ENCODE measurements around the gene IGFL2. TPM values are rescaled to one million over a fixed set of nuclear protein-coding genes. Genes with fewer than 3 reads are reported as not detected.
"Not testable (repeated sequence)": the region's sequence is repeated elsewhere in the genome, so short reads cannot be mapped to it uniquely, and the experiment has no call there.

Gene IGFL2
- total RNA-seq, 4 donors from 2014 or later: 0.61 TPM; not detected in 3

DNA sequence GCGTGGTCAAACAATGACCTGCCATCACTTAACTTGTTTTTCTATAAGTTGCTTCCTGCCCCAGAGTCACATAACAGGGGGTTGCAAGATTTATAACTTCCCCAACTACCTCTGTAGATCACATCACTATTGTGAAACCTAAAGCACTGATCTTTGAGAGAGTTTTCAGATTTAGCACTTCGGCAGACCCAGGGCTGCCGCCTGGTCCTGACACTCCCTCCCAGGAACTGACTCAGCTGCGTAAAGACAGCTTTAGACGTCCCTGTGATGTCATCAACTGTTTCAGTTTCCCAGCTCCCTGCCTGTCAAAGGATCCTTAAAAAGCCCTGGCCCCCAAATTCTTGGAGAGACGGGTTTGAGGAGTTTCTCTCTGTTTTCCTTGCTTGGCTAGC lies 33.3 kb downstream of the IGFL2 start:
- Histone ChIP-seq H3K27ac (no peak overlapping the region), H3K27me3 (no peaks in the 10 kb centered on the region), H3K4me1 (no peaks in the 10 kb centered on the region), H3K9me3 (no peaks in the 10 kb centered on the region), H3K36me3 (no peaks in the 10 kb centered on the region), H3K4me3 (no peak overlapping the region)
- intact Hi-C loops (cut with DNase I; ENCODE audit: low total_unique reads): no loop called here
- no peak for TF ChIP-seq POLR2A (IDR thresholded peaks at IDR 0.05)
- TF ChIP-seq, protein P1, sequence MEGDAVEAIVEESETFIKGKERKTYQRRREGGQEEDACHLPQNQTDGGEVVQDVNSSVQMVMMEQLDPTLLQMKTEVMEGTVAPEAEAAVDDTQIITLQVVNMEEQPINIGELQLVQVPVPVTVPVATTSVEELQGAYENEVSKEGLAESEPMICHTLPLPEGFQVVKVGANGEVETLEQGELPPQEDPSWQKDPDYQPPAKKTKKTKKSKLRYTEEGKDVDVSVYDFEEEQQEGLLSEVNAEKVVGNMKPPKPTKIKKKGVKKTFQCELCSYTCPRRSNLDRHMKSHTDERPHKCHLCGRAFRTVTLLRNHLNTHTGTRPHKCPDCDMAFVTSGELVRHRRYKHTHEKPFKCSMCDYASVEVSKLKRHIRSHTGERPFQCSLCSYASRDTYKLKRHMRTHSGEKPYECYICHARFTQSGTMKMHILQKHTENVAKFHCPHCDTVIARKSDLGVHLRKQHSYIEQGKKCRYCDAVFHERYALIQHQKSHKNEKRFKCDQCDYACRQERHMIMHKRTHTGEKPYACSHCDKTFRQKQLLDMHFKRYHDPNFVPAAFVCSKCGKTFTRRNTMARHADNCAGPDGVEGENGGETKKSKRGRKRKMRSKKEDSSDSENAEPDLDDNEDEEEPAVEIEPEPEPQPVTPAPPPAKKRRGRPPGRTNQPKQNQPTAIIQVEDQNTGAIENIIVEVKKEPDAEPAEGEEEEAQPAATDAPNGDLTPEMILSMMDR (IDR thresholded peaks at IDR 0.05): no peak
- DNase-seq: no peak

DNA sequence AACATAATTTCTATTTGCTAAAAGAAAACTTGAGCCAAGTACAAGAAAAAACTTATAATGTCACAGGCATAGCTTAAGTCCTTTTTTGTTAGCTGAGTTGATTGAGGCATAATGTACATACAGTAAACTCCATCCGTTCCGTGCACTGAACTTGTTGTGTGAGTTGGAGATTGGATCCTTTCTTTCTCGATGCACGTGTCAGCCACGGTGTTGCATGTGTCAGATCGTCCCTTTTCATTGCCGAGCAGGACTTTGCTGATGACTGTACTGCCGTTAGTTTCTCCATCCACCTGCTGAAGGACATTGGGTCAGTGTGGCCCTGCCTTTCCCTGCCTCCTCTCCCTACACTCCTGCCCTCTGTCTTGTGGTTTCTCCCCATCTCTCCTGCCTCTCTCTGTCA lies 34.4 kb downstream of the IGFL2 start:
- Histone ChIP-seq H3K9me3 (no peaks in the 10 kb centered on the region), H3K36me3 (no peaks in the 10 kb centered on the region), H3K27ac (no peak overlapping the region), H3K4me3 (no peak overlapping the region), H3K4me1 (no peaks in the 10 kb centered on the region), H3K27me3 (no peaks in the 10 kb centered on the region)
- no peak for DNase-seq
- intact Hi-C loops (cut with DNase I; ENCODE audit: low total_unique reads): no loop called here
- no peak for TF ChIP-seq POLR2A (IDR thresholded peaks at IDR 0.05)
- TF ChIP-seq, protein P1 (IDR thresholded peaks at IDR 0.05): no peak

DNA sequence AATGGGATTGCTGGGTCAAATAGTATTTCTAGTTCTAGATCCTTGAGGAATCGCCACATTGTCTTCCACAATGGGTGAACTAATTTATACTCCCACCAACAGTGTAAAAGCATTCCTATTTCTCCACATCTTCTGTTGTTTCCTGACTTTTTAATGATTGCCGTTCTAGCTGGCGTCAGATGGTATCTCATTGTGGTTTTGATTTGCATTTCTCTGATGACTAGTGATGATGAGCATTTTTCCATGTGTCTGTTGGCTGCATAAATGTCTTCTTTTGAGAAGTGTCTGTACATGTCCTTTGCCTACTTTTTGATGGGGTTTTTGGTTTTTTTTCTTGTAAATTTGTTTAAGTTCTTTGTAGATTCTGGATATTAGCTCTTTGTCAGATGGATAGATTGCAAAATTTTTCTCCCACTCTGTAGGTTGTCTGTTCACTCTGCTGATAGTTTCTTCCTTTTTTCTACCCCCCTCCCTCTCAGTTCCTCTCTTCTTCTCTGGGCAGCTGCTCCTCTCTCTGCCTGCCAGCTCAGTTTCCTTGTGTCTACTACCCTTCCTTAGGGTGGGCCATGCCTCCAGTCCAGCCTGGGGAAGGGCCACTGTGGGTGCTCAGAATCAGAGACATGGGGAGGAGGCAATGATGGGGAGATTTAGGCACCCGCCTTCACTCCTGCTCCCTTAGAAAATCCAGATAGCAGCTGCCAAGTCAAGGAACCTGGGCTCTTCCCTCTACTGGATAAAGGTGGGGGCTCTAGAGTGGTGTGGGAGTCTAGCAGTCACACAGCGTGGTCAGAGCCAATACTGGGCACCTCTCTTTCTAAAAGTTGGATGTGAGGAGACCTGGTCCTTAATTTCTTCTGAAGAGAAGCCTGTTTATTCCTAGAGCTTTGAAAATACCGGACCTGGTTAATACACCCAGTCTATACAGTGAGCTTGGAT lies 37.0 kb downstream of the IGFL2 start:
- DNase-seq; H3K9me3 ChIP-seq; H3K27me3 ChIP-seq; intact Hi-C loops (cut with DNase I; ENCODE audit: low total_unique reads); H3K4me1 ChIP-seq; H3K27ac ChIP-seq; H3K4me3 ChIP-seq; H3K36me3 ChIP-seq: not testable (repeated sequence)

DNA sequence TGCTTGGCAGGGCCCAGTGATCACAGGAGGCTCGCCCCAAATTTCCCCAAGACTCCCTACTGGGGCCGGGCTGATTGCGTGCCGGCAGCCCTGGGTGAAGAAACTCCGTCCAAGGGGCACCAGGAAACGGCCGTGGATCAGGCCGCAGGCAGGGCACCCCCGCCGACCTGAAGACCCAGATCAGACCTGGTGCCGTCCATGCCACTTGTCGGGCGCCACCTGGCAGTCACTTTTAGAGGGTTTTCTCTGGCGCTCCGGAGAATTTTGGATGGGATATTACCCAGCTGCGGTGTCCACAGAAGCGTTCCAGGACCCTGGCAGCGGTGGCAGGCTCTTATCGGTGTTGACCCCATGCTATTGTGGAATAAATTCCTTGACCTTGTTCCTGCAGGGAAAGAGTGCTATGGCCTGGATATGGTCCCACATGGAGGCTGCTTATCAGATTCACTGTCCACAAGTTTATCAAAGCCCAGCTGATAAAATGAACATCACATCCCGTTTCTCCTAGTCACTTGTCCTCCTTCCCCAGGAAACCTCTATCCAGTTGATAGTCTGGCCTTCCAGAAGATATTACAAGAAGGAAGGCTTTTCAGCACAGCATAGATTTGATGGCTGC lies 38.2 kb downstream of the IGFL2 start:
- DNase-seq: no peak
- TF ChIP-seq, protein P1 (IDR thresholded peaks at IDR 0.05): no peak
- no peak for TF ChIP-seq POLR2A (IDR thresholded peaks at IDR 0.05)
- Histone ChIP-seq H3K9me3 (no peaks in the 10 kb centered on the region), H3K27ac (no peak overlapping the region), H3K36me3 (no peaks in the 10 kb centered on the region), H3K4me1 (no peaks in the 10 kb centered on the region), H3K27me3 (no peaks in the 10 kb centered on the region), H3K4me3 (no peak overlapping the region)
- intact Hi-C loops (cut with DNase I; ENCODE audit: low total_unique reads): no loop called here

DNA sequence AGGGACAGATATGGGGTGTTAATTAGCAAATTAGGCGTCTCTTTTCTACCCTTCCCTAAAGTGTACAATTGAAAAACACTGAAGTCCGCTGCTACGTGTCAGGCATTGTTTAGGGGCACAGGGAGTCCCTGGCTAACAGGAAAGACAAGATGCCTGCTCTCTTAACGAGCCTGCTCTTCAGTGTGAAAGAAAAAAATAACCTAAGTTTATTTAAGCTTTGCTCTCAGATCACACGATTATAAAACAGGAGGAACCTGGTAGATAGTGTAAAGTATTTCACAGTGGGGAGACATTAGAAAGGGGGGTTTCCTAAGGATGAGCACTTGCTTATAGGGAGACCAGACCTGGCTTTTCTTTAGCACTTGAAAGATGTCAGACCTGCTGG lies 38.7 kb downstream of the IGFL2 start:
- H3K27me3 ChIP-seq: no peaks in the 10 kb centered on the region
- no peak overlapping the region for H3K27ac ChIP-seq
- H3K9me3 ChIP-seq: no peaks in the 10 kb centered on the region
- H3K4me1 ChIP-seq: no peaks in the 10 kb centered on the region
- intact Hi-C loops (cut with DNase I; ENCODE audit: low total_unique reads): no loop called here
- H3K4me3 ChIP-seq: no peak overlapping the region
- TF ChIP-seq, protein P1 (IDR thresholded peaks at IDR 0.05): no peak
- DNase-seq: no peak
- no peaks in the 10 kb centered on the region for H3K36me3 ChIP-seq
